ENCODE data around the gene KCNIP3.

- TF ChIP-seq YY1 (IDR thresholded peaks at IDR 0.05; ENCODE audit: insufficient read depth, insufficient read length) (no peak), ZNF274 (IDR thresholded peaks at IDR 0.05; ENCODE audit: low read depth, low read length) (no peak)
Observed at GRCh38 chr2:95311815-95312542, 14.8 kb downstream of the KCNIP3 start.

Data from NT2/D1 (cell line).